COR-L47 (cell line): Measurements from ENCODE around the gene NPHP3.
"Not testable (repeated sequence)": the region's sequence is repeated elsewhere in the genome, so short reads cannot be mapped to it uniquely, and the experiment has no call there.

Source experiments
- DNase-seq: peaks from one replicate; lab custom pipeline; 2025; lab: John Stamatoyannopoulos, UW

NPHP3 gene, protein sequence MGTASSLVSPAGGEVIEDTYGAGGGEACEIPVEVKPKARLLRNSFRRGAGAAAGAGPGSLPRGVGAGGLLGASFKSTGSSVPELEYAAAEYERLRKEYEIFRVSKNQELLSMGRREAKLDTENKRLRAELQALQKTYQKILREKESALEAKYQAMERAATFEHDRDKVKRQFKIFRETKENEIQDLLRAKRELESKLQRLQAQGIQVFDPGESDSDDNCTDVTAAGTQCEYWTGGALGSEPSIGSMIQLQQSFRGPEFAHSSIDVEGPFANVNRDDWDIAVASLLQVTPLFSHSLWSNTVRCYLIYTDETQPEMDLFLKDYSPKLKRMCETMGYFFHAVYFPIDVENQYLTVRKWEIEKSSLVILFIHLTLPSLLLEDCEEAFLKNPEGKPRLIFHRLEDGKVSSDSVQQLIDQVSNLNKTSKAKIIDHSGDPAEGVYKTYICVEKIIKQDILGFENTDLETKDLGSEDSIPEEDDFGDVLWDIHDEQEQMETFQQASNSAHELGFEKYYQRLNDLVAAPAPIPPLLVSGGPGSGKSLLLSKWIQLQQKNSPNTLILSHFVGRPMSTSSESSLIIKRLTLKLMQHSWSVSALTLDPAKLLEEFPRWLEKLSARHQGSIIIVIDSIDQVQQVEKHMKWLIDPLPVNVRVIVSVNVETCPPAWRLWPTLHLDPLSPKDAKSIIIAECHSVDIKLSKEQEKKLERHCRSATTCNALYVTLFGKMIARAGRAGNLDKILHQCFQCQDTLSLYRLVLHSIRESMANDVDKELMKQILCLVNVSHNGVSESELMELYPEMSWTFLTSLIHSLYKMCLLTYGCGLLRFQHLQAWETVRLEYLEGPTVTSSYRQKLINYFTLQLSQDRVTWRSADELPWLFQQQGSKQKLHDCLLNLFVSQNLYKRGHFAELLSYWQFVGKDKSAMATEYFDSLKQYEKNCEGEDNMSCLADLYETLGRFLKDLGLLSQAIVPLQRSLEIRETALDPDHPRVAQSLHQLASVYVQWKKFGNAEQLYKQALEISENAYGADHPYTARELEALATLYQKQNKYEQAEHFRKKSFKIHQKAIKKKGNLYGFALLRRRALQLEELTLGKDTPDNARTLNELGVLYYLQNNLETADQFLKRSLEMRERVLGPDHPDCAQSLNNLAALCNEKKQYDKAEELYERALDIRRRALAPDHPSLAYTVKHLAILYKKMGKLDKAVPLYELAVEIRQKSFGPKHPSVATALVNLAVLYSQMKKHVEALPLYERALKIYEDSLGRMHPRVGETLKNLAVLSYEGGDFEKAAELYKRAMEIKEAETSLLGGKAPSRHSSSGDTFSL (N-terminal part only)

DNA sequence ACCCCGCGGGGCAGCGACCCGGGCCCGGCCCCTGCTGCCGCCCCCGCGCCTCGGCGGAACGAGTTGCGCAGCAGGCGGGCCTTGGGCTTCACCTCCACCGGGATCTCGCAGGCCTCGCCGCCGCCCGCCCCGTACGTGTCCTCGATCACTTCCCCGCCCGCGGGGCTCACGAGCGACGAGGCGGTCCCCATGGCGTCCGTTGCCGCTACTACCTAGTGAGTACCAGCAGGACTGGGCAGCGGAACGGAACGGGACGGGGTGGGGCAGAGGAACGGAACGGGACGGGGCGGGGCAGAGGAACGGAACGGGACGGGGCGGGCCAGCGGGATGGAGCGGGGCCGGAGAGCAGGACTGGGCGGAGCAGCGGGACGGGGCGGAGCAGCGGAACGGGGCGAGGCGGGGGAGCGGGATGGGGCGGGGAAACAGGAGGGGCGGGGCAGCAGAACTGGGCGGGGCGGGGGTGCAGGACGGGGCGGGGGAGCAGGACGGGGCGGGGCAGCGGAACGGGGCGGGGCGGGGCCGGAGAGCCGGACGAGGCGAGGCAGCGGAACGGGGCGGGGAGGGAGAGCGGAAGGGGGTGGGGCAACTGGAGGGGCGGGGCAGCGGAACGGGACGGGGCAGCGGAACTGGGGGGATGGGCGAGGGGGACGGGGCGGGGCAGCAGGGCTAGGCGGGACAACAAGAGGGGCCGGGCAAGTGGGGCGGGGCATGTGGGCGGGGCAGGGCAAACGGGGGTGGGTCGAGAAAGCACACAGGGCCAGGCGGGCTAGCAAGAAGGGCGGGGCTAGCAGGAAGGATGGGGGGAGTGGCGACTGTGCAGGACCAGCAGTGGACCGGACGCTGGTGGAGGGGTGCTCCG, at the start of gene NPHP3:
TSS of gene NPHP3 (minus strand) at position 245 of the 859 bp plus-strand sequence. CDS start at position 191, 54 bp downstream.
- DNase-seq, result peak; percentile 85

DNA sequence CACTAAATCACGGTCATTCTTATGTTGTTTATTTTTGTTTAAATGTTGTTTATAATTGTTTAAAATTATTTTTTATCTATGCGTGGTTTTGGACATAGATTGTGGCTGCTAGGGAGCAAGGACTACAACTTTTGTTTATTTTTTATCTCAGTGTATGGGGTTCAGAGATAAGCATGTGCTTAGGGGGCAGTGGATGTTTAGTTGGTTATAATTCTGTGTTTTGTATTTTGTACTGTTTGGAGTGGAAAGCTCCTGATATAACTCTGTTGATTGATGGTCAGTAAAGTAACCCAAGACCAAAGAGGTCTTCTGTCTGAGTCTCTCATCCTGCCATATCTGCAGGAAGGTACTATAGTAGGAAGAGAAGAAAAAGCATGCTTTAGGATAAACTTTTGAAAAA, 36.5 kb upstream of the NPHP3 start:
- no peak for DNase-seq

DNA sequence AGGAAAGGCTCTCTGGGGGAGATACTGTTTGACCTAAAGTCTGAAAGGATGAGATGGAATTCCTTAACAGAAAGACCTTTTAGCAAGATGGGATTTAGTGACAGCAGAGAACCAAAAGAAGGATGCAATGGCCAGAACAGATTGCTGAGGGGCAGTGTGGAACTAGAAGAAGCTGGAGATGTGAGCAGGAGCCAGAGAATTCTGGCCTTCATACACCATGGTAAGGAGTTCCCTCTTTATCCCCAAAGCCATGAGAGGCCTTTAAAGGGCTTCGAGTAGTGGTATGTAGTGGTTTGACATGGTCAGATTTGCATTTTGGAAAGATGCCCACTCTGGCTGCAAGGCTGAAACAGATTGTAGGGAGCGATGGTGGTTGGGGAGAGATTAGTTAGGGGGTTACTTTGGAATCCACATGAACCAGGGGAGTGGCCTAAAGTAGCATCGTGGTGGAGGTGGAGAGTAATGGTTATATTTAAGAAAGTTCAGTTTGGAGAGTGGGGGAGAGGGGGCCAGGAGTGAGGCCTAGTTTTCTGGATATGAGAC, 34.0 kb upstream of the NPHP3 start:
- DNase-seq, result no peak

DNA sequence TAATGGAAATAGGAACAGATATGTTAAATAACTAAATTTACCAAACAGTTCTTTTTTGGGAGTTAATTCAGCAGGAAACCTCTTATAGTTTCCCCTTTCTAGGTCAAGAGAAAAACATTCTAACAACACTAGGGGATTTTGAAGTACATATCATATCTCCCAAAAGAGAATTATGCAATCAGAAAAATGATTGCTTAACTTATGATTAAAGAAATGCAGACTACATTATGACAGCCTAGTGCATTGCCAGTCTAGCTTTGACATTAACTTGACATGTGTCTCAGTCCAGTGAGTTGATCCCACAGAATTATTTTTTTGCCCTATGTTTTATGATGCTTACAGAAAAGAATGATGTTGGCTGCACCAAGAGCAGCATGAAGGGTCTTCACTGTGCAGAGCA, 31.7 kb upstream of the NPHP3 start:
- DNase-seq, result no peak

DNA sequence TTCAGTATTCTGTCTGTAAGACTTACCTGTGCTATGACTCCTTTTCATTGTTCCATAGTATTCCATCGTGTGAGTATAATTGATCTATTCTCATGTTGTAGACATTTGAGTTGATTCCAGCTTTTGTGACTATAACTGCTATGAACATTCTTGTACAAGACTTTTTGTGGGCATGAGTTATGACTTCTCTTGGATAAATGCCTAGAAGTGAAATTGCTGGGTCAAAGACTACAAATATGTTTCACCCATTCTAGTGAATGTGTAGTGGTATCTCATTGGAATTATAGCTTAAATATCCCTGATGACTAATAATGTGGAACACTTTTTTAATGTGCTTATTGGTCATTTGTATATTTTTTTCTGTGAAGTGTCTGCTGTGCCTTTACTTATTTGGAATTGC, 27.6 kb upstream of the NPHP3 start:
- no peak for DNase-seq

DNA sequence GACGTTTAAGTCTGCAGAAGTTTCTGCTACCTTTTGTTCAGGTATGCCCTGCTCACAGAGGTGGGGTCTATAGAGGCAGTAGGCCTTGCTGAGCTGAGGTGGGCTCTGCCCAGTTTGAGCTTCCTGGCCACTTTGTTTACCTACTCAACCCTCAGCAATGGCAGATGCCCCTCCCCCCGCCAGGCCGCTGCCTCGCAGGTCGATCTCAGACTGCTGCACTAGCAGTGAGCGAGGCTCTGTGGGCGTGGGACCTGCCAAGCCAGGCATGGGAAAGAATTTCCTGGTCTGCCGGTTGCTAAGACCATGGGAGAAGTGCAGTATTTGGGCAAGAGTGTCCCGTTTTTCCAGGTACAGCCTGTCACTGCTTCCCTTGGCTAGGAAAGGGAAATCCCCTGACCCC, 24.5 kb upstream of the NPHP3 start:
- not testable (repeated sequence) for DNase-seq

DNA sequence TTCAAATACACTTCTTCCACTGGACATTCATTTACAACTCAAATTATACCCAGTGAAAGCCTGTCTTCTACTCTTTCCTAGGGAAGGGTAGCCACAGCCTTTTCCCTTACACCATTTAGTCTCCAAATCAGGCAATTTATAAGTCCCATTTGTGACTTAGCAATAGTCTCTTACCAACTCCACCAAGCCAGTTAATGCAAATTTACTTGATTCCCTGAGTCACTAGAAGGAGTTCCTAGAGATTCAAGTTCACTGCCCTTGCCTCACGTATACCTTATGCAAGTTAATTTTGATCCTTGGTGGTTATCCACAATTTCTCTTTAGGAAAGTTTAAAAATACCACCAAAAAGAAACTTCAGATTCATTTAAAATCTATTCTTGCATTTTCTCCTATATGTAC, 16.1 kb upstream of the NPHP3 start:
- no peak for DNase-seq

DNA sequence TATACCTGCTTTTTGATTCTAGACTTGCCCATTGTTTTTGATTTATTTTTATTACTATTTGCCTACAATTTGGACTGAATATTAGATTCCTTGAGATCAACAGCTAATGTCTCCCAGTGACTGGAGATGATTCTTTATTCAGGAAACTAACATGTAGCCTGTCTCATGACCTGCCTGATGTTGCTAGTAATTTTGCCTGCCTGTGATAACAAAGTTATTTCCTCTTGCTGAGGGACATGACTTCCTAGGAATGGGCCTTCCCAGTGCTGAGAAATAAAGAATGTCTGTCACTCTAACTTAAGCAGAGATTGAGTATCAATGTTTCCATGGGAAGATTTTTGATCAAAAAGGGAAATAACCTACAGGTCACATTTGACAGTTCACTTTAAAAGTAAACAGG, 13.4 kb upstream of the NPHP3 start:
- no peak for DNase-seq

DNA sequence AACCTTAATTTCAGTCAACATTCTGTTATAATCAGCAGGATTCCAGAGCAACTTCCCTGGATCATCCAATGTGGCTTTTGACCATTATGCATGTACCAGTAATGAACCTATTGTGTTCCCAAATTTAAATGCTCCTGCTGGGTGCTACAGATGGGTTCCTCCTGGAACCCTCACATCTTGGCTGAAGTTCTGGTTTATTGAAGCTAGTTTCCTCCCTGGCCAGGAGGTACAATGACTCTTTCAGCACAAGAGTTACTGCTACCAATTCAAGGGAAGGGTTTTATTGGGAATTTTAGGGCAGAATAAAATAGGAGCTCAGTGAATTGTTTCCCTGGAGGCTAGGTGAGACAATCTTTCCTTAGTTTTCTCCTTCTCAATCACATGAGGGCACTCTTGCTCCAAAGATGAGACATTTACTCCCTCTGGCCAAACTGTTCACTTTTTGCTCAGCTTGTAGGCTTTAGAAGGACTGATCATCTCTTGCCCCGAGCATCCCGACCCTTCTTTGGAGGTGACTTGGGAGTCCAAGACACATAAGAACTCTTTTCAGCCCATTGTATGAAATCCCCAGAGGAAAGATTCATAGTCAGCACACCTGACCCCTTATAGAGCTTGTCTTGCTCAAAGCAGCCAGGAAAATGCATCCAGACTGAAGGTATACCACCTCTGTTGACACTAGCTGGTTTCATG, 8.8 kb upstream of the NPHP3 start:
- DNase-seq, result peak; percentile 64

DNA sequence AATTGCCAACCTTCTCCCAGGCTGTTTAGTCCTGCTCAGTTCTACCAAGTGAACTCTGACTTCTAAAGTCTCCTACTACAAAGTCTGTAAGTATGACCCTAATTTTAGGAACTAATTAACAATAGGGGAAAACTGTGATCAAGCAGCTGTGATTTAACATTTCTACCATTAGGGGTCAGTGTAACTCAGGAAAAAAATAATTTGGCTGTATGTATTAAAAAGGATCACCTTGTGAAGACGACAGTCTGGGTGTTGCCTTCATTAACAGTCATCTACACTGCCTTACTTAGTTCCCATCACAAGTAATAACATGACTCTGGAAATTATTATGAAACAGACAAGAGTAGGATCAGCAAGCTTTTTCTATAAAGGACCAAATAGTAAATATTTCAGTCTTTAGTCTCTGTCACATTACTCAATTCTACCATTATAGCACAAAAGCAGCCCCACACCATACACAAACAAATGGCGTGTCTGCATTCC, 4.2 kb upstream of the NPHP3 start:
- DNase-seq, result peak; percentile 13

DNA sequence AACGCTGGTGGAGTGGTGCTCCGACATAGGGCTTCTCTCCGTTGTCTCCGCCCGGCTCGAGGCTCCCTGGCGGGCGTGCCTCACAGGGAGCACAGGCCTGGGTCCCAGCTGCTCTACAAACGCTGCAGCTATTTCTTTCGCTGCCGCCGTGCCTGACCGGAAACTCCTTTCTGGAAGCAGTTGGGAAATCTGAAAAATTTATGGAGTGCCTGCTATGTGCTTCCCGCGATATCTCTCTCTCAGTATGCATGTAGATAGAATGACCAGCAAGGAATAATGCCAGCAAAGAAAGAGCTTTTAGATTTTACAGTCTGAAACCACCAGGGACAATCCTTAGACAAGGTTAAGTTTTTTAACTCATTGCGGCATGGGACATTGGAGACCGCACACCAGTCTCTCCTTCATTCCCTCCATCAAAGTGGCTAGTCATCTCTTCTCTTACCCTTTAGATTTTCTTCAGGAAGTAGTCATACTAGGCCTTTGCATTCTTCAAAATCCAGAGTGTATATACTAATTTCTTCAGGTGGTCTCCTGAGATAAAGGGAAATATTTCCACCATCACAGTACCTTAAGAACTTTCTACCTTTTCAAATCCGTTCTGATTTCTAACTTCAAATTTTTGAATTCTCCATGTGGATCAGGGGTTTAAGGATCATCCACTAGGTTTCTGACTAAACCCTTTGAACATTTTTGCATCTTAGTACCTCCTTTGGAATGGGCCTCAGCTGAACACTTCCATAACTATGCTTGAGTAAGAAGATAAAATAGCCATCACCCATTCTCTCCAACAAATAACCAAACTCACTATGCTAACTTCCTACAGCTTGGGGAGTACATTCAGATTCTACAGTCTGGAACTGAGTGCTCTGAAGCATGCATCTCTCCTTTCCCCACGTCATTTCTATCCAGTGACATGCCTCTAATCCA, 1.1 kb upstream of the NPHP3 start:
- no peak for DNase-seq

DNA sequence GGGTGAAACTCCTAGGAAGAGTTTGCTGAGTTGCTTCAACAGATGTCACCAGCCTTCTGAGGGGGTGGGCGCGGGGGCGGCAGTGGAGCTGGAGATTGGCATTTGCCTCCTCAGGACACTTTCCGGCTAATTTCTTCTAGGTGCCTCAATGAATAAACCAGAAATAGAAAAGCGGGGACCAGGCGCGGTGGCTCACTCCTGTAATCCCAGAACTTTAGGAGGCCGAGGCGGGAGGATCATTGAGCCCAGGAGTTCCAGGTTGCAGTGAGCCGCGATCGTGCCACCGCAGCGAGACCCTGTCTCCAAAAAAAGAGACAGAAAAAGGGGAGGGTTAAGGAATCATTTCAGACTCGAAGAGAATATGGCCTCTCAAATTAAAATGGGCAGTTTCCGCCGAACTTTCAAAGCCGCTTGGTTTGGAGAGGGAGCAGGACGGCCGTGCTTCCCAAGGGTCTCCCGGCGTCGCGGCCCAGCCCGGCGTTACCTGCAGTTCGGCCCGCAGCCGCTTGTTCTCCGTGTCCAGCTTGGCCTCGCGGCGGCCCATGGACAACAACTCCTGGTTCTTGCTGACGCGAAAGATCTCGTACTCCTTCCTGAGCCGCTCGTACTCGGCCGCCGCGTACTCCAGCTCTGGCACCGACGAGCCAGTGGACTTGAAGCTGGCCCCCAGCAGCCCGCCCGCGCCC, 587 bp downstream of the NPHP3 start:
- DNase-seq, result no peak

DNA sequence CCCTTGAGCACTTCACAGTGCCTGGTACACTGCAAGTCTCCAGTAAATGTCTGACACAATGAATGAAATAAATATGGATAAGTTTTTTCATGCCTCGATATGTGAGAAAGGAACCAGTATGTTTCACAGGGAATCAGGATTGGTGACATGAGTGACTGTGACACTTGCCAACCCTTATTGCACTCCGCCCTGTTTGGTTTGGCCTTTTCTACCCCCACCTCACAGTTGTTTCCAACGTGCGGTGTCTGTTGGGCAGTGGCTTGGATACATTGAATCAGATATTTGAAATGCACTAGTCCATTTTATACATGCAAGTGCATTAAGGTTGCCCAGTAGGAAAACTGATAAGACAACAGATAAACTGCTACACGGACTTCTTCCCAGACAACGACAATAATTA, 2.0 kb downstream of the NPHP3 start:
- DNase-seq, result no peak

DNA sequence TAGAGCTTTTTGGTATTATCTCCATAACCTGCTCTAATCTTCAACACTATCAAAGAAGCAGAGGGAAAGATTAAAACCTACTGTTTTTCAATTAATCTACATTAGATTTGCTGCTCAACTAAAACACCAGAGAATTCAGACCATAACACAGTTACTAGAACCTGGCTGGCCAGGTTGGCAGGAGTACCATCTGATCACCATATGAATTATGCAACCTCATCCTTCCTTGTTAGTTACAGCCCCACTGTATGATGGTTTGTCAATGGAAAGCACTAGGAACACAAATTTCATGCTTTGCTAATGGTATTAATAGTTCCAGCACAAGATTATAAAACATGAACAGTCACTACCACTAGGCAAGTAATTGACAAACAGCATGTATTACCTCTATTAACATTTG, 5.8 kb downstream of the NPHP3 start:
- DNase-seq, result no peak

DNA sequence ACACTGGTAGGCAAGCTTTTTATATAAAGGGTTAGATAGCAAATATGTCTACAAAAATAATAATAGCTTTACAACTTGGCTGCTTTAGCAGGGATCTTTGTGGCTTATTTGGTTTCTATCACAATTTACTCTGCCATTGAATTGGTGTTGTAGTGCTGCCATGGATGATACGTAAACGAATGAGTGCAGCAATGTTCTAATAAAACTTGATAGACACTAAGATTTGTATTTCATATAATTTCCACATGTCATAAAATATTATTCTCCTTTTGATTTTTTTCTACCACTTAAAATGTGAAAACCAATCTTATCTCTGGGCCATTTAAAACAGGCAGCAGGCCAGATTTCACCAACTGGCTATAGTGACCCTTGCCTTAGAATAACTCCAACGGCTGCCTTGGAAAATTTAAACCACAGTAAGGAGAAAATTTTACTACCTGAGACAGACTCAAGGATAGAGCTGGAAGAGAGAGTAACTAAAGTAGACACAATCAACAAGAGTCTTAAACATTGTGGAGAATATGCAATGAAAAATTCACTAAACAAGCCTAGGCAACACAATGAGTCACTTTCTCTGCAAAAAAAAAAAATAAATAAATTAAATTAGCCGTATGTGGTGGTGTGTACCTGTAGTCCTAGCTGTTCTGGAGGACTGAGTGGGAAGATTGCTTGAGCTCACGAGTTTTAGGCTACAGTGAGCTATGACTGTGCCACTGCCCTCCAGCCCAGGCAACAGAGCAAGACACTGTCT, 8.1 kb downstream of the NPHP3 start:
- no peak for DNase-seq

DNA sequence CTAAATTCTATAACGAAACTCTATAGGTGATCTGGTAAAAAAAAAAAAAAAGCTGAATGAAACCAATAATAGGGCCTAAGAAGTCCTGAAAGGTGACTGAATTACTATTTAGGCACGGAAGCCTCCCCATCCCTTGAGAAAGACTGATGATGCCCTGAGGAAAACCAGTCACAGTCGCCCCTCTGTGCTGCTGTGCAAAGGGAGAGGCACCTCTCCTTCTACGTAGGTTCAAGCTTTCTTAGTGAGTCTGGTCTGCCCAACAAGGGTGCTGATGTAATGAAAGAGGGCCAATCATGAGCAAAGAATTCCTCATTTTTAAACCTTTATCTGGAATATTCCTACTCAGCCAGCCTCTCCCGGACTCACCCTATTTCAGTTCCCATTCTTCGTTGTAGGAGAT, 11.9 kb downstream of the NPHP3 start:
- no peak for DNase-seq

DNA sequence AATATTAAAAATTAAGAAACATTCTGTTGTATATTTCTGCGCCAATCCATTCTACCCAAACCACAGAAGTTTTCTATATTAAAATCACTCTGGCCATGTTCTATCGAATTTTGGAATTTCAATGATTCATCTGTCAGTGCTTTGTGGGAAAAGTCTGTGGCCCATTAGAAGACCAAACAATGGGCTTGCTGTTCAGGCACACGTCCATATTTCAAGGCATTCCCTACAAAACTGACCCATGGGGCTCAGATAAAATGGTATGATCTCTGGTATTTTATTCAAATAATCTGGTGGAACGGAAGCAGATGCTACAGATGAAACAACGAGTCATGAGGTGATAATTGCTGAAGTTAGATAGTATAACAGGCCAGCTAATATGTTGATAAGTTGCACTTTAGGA, 12.4 kb downstream of the NPHP3 start:
- no peak for DNase-seq

DNA sequence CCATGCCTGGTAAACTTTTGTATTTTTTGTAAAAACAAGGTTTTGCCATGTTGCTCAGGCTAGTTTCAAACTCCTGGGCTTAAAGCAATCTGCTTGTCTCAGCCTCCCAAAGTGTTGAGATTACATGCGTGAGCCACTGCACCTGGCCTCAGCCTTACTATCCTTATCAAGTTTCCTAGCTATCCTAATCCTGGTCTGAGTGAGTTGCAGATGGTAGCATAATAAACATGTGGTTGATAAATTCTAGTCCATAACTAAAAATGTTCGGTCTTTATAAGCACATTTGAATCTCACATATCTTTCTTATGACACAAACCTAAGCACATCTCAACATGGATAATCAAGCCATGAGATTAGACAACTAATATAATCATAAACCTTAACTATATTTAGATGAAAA, 18.5 kb downstream of the NPHP3 start:
- no peak for DNase-seq
